C4-2B (cell line): ENCODE measurements around the gene POLQ.
"Not testable (repeated sequence)": the region's sequence is repeated elsewhere in the genome, so short reads cannot be mapped to it uniquely, and the experiment has no call there.

Experiments used
- H3K27ac ChIP-seq: fragments of 450-650 bp; 2 replicates; pipeline ENCODE4 v1.5.1; 2017
- CTCF ChIP-seq: fragments of 450-650 bp; conservative IDR thresholded peaks from 2 replicates; pipeline ENCODE4 v1.5.1; 2017; ENCODE audit warnings: mild to moderate bottlenecking
- ZFX ChIP-seq: fragments of 450-650 bp; IDR thresholded peaks from 2 replicates; pipeline ENCODE4 v1.6.1; 2017

The POLQ gene

GRCh38 chr3:121545574-121546455 is at the start of gene POLQ:
Gene POLQ (minus strand): TSS chr3:121545988. CDS start chr3:121545877, 111 bp downstream.
- no peak for TF ChIP-seq CTCF
- peak; percentile 98 for TF ChIP-seq ZFX
- peak within 1 kb of the TSS; percentile 86 for H3K27ac ChIP-seq

- TF ChIP-seq CTCF (no peak), ZFX (no peak)
- no peak overlapping the region for H3K27ac ChIP-seq
Observed at GRCh38 chr3:121594850-121595249, 49.1 kb upstream of the POLQ start.

GRCh38 chr3:121593806-121594205 is 48.0 kb upstream of the POLQ start:
- not testable (repeated sequence) for H3K27ac ChIP-seq

- H3K27ac ChIP-seq = no peak within 1 kb of the TSS
- no peak for TF ChIP-seq ZFX
- no peak for TF ChIP-seq CTCF
Observed at GRCh38 chr3:121592856-121593702, 47.3 kb upstream of the POLQ start, which contains the start of gene FBXO40. Gene FBXO40 (plus strand): TSS chr3:121593379. CDS start chr3:121620576, 27,197 bp downstream.

- H3K27ac ChIP-seq = no peak overlapping the region
- no peak for TF ChIP-seq ZFX
- TF ChIP-seq CTCF = no peak
Observed at GRCh38 chr3:121584418-121584817, 38.6 kb upstream of the POLQ start.

GRCh38 chr3:121581691-121582090 is 35.9 kb upstream of the POLQ start:
- H3K27ac ChIP-seq = no peak overlapping the region
- no peak for TF ChIP-seq ZFX
- TF ChIP-seq CTCF = no peak

GRCh38 chr3:121574449-121574848 is 28.7 kb upstream of the POLQ start:
- H3K27ac ChIP-seq = peak overlapping the region; percentile 23
- TF ChIP-seq CTCF (no peak), ZFX (no peak)
